Stomach (tissue), 4 donors: ENCODE results near the gene MCOLN1.

Experiments
- CTCF ChIP-seq, 7 experiments: fragments of 450-650 bp in 4 of 7; fragments of 200-600 bp in 3 of 7; sonication (generic) in 3 of 7; IDR thresholded peaks; one replicate each; pipeline ENCODE4 v1.5.1; 2016 to 2019; ENCODE audit warnings: antibody characterized with exemption in 7 of 7, control low read depth in 2 of 7, mild to moderate bottlenecking in 1 of 7
- EP300 ChIP-seq: sonication (generic); formaldehyde crosslinking; IDR thresholded peaks from one replicate; pipeline ENCODE4 v1.6.1; 2017; ENCODE audit warnings: antibody characterized with exemption
- POLR2A ChIP-seq, 4 donors: fragments of 450-650 bp; IDR thresholded peaks; one replicate each; pipeline ENCODE4 v1.6.1; 2016; ENCODE audit warnings: antibody characterized with exemption in 4 of 4, control low read depth in 2 of 4, mild to moderate bottlenecking in 1 of 4, moderate library complexity in 1 of 4
- POLR2AphosphoS5 ChIP-seq, 3 donors: sonication (generic); formaldehyde crosslinking; IDR thresholded peaks; one replicate each; pipeline ENCODE4 v1.6.1; 2016; ENCODE audit warnings: antibody characterized with exemption in 3 of 3

GRCh38 chr19:7483720-7484201 is 38.7 kb upstream of the MCOLN1 start:
- TF ChIP-seq POLR2AphosphoS5 (IDR thresholded peaks at IDR 0.05), result no peak
- TF ChIP-seq POLR2A (IDR thresholded peaks at IDR 0.05), result no peak
- no peak for TF ChIP-seq CTCF (IDR thresholded peaks at IDR 0.05)
- TF ChIP-seq EP300, result no peak
